ENCODE measurements around the gene UBXN11. TPM values are rescaled to one million over a fixed set of nuclear protein-coding genes. Genes with fewer than 3 reads are reported as not detected.

Gene UBXN11
- total and polyA plus RNA-seq, 2 of the 13 experiments (the other 11 are each of a cell fraction or from before 2014, with no cell fraction given) = 9.3 to 10.4 TPM

GRCh38 chr1:26306290-26307229 is at the start of gene UBXN11 (continued):
- TF ChIP-seq ZNF30 (CRISPR knock-in tag; IDR thresholded peaks at IDR 0.05) = no peak
- TF ChIP-seq CCAR2 (optimal IDR thresholded peaks at IDR 0.05; ENCODE audit: low read depth, low read length) = no peak
- TF ChIP-seq ZNF205 (CRISPR knock-in tag; IDR thresholded peaks at IDR 0.05) = 0 out of 2 replicates have a peak, but pooled peaks have one; percentile 22
- no peak for TF ChIP-seq HNRNPH1 (optimal IDR thresholded peaks at IDR 0.05; ENCODE audit: low read depth, low read length)
- TF ChIP-seq HMGA1 (CRISPR knock-in tag; conservative IDR thresholded peaks at IDR 0.05) = no peak
- peak; percentile 64; the same call in 1 of the 2 replicates for TF ChIP-seq MXD3 (CRISPR knock-in tag; IDR thresholded peaks at IDR 0.05)
- no peak for TF ChIP-seq AHDC1 (CRISPR knock-in tag; IDR thresholded peaks at IDR 0.05; ENCODE audit: borderline replicate concordance)
- TF ChIP-seq, protein P1, sequence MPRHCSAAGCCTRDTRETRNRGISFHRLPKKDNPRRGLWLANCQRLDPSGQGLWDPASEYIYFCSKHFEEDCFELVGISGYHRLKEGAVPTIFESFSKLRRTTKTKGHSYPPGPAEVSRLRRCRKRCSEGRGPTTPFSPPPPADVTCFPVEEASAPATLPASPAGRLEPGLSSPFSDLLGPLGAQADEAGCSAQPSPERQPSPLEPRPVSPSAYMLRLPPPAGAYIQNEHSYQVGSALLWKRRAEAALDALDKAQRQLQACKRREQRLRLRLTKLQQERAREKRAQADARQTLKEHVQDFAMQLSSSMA (CRISPR knock-in tag; IDR thresholded peaks at IDR 0.05) = peak; percentile 48; the same call in 1 of the 2 replicates
- TF ChIP-seq GTF3A (CRISPR knock-in tag; conservative IDR thresholded peaks at IDR 0.05) = no peak
- TF ChIP-seq CEBPB (IDR thresholded peaks at IDR 0.05; ENCODE audit: borderline replicate concordance, low read depth, low read length) = no peak
- no peak for TF ChIP-seq ATF4 (CRISPR knock-in tag; IDR thresholded peaks at IDR 0.05)
- TF ChIP-seq ZNF350 (CRISPR knock-in tag; IDR thresholded peaks at IDR 0.05; ENCODE audit: borderline replicate concordance, low read depth) = peak; percentile 61; the same call in 1 of the 2 replicates
- TF ChIP-seq KDM4B (CRISPR knock-in tag; IDR thresholded peaks at IDR 0.05) = no peak
- no peak for TF ChIP-seq ZNF569 (CRISPR knock-in tag; IDR thresholded peaks at IDR 0.05; ENCODE audit: borderline replicate concordance)
- TF ChIP-seq ARHGAP35 (CRISPR knock-in tag; IDR thresholded peaks at IDR 0.05; ENCODE audit: borderline replicate concordance) = no peak
- no peak; the same call in 1 of the 2 replicates for TF ChIP-seq MEIS1 (CRISPR knock-in tag; IDR thresholded peaks at IDR 0.05; ENCODE audit: borderline replicate concordance)
- no peak for TF ChIP-seq ATF1 (CRISPR knock-in tag; IDR thresholded peaks at IDR 0.05)
- peak; percentile 65 for TF ChIP-seq SALL1 (CRISPR knock-in tag; IDR thresholded peaks at IDR 0.05)
- TF ChIP-seq ZSCAN29 (CRISPR knock-in tag; conservative IDR thresholded peaks at IDR 0.05) = no peak
- no peak for TF ChIP-seq NFATC3 (CRISPR knock-in tag; IDR thresholded peaks at IDR 0.05)
